ENCODE data around the gene C2CD3.
"Not testable (repeated sequence)": the region's sequence is repeated elsewhere in the genome, so short reads cannot be mapped to it uniquely, and the experiment has no call there.

GRCh38 chr11:74120260-74121035 is 50.4 kb downstream of the C2CD3 start:
- not testable (repeated sequence) for TF ChIP-seq EGR1 (IDR thresholded peaks at IDR 0.05; ENCODE audit: low read depth in 2 of 2); TAF1 (conservative IDR thresholded peaks at IDR 0.05); RAD21 (IDR thresholded peaks at IDR 0.05); JUND (IDR thresholded peaks at IDR 0.05); MAX (IDR thresholded peaks at IDR 0.05); YY1 (IDR thresholded peaks at IDR 0.05); RXRA (IDR thresholded peaks at IDR 0.05); FOXA1 (IDR thresholded peaks at IDR 0.05)
- TF ChIP-seq, protein P1, sequence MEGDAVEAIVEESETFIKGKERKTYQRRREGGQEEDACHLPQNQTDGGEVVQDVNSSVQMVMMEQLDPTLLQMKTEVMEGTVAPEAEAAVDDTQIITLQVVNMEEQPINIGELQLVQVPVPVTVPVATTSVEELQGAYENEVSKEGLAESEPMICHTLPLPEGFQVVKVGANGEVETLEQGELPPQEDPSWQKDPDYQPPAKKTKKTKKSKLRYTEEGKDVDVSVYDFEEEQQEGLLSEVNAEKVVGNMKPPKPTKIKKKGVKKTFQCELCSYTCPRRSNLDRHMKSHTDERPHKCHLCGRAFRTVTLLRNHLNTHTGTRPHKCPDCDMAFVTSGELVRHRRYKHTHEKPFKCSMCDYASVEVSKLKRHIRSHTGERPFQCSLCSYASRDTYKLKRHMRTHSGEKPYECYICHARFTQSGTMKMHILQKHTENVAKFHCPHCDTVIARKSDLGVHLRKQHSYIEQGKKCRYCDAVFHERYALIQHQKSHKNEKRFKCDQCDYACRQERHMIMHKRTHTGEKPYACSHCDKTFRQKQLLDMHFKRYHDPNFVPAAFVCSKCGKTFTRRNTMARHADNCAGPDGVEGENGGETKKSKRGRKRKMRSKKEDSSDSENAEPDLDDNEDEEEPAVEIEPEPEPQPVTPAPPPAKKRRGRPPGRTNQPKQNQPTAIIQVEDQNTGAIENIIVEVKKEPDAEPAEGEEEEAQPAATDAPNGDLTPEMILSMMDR (IDR thresholded peaks at IDR 0.05; ENCODE audit: low read depth, low read length, missing input control): not testable (repeated sequence)

All from liver (tissue), 3 donors.